Loucy (cell line): ENCODE results near the gene ZBED6.

Experiments
- EZH2phosphoT487 ChIP-seq: fragments of 200-600 bp; IDR thresholded peaks from 2 replicates; pipeline ENCODE4 v1.6.1; 2018; ENCODE audit warnings: antibody characterized with exemption, mild to moderate bottlenecking, moderate library complexity, borderline replicate concordance
- TF ChIP-seq, protein P1 (sequence below): fragments of 200-600 bp; sonication (generic); conservative IDR thresholded peaks from 2 replicates; pipeline ENCODE4 v1.5.1; 2014; ENCODE audit warnings: mild to moderate bottlenecking, antibody characterized with exemption, low read length

DNA sequence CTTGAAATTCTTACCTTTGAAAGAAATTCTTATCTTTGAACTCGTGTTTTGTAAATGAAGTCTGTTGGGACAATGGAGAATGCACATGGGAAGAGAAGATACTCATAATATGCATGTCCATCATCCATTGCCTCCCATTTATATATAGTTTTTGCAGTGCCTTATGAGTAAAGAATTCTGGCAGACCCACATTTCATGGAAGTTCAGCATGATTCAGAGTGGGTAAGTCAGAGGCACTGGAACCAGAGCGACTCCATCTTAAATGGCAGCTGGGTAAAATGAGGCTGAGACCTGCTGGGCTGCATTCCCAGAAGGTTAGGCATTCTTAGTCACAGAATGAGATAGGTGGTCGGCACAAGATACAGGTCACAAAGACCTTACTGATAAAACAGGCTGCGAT is 16.6 kb upstream of the ZBED6 start:
- TF ChIP-seq, protein P1, sequence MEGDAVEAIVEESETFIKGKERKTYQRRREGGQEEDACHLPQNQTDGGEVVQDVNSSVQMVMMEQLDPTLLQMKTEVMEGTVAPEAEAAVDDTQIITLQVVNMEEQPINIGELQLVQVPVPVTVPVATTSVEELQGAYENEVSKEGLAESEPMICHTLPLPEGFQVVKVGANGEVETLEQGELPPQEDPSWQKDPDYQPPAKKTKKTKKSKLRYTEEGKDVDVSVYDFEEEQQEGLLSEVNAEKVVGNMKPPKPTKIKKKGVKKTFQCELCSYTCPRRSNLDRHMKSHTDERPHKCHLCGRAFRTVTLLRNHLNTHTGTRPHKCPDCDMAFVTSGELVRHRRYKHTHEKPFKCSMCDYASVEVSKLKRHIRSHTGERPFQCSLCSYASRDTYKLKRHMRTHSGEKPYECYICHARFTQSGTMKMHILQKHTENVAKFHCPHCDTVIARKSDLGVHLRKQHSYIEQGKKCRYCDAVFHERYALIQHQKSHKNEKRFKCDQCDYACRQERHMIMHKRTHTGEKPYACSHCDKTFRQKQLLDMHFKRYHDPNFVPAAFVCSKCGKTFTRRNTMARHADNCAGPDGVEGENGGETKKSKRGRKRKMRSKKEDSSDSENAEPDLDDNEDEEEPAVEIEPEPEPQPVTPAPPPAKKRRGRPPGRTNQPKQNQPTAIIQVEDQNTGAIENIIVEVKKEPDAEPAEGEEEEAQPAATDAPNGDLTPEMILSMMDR = no peak
- TF ChIP-seq EZH2phosphoT487 = no peak
